Choroid plexus epithelial cell (primary cell): Measurements from ENCODE around the gene SUMF1.

Source experiments
- DNase-seq: peaks from one replicate; pipeline ENCODE4 v3.0.0-alpha.2; 2010; ENCODE audit warnings: low read depth
- H3K4me3 ChIP-seq: 2 replicates; pipeline ENCODE4 v1.5.1; 2011; ENCODE audit warnings: low read depth, mild to moderate bottlenecking, control low read depth, low read length, moderate library complexity
- TF ChIP-seq, protein P1 (sequence below): conservative IDR thresholded peaks from 2 replicates; pipeline ENCODE4 v1.5.1; 2011; ENCODE audit warnings: low read depth, mild to moderate bottlenecking, control low read depth, inconsistent platforms, low read length, moderate library complexity

Gene SUMF1

DNA sequence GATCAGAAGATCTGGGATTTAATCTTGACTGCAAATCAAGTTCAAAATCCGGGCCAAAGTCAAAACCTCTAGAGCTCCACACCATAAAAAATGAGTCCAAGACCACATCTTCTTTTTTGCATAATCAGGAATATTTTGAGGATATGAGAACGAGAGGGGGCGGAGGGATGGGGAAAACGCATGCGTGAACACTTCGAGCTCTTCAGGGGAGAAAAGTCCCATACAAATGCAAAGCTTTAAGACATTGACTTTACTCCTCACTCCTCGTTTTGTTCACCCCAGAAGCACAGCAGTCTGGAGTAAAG is 68.2 kb downstream of the SUMF1 start:
- DNase-seq: no peak
- no peak overlapping the region for H3K4me3 ChIP-seq
- TF ChIP-seq, protein P1, sequence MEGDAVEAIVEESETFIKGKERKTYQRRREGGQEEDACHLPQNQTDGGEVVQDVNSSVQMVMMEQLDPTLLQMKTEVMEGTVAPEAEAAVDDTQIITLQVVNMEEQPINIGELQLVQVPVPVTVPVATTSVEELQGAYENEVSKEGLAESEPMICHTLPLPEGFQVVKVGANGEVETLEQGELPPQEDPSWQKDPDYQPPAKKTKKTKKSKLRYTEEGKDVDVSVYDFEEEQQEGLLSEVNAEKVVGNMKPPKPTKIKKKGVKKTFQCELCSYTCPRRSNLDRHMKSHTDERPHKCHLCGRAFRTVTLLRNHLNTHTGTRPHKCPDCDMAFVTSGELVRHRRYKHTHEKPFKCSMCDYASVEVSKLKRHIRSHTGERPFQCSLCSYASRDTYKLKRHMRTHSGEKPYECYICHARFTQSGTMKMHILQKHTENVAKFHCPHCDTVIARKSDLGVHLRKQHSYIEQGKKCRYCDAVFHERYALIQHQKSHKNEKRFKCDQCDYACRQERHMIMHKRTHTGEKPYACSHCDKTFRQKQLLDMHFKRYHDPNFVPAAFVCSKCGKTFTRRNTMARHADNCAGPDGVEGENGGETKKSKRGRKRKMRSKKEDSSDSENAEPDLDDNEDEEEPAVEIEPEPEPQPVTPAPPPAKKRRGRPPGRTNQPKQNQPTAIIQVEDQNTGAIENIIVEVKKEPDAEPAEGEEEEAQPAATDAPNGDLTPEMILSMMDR: no peak

DNA sequence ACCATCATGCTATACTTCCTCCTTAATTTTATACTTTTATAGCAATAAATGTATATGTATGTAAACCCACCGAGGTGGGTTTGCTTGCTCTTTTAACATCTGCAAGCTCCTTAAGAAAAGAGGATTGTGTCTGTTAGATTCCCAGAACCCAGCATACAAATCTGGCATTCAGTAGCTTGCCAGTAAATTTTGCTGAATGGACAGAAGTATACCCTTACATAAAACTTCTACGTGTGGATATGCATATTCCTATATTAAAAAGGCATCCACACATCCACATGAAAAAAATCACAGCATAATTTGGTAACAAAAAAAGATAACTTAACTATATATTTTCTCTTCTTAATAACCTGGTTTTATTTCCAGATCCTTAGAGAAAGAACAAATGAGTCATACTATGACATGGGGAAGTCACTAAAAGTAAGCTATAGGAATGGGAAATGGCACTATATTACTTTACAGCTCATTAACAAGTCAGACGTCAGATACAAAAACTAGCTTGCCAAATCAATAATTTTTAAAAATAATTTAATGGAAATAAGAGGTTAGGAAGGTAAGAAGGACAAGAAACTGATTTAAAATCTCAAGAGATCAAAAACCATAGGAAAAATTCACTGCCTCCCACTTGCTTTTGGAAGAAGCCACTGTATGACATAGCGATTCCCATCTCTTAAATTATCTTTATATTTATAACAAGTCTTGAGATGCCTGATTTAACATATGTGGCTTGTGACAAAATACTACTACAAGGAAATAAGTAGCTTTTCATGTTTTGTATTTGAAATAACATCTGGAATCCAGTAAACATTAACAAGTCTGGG is 68.7 kb downstream of the SUMF1 start:
- no peak overlapping the region for H3K4me3 ChIP-seq
- no peak for DNase-seq
- TF ChIP-seq, protein P1: no peak

DNA sequence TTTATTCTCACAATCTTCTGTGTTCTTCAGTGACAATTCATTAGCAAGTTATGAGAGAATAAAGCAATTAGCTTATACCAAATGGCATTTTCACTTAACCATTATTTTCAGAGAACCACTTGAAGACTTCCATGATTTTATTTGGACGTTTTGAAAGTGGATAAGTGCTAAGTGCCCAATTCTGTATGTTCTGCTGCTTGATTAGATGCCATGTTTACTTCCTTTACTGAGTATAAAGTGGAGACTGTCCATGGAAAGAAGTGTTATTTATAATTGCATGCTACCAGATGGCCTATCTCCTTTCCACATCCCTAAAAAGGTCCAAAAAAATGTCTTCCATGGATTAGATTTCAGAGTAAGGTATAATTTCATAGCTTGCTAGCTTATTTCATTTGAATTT is 69.6 kb downstream of the SUMF1 start:
- no peak overlapping the region for H3K4me3 ChIP-seq
- TF ChIP-seq, protein P1: no peak
- DNase-seq: no peak

DNA sequence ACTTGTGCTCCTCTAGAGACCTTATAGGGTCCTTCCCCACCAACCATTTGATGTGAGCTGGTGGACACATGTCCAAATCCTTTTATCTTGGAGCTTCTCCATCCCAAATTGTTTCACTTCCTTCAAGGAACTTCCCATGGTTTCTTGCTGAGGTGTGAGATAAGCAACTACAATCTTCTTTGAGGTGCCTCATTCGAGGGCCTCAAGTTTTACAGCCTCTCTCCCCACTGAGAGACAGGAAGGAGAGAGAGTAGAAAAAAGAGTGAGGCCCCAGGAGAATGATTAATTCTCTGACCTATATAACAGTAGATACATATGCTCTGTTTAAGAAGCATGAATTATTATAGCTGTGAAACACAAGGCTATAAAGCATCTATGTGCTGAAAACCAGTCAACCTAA is 70.5 kb downstream of the SUMF1 start:
- no peak overlapping the region for H3K4me3 ChIP-seq
- TF ChIP-seq, protein P1: no peak
- no peak for DNase-seq

DNA sequence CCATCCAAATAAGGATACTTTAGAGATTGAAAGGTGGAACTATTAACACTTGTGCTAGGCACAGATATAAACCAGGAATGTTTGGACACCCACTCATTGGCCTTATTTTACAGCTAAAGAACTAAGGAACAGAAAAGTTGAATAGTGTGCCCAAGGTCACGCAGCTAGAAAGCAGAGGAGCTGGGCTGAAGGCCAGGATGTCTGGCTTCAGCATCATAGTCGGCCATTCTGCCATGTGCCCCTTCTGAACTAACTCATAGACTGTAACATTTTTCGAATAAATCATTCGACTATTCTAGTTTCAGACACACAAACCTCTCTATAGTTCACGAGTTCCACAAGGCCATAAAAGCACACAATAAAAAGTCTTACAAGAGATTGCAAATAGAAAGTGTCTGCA is 71.1 kb downstream of the SUMF1 start:
- H3K4me3 ChIP-seq: no peak overlapping the region
- DNase-seq: no peak
- TF ChIP-seq, protein P1: no peak

DNA sequence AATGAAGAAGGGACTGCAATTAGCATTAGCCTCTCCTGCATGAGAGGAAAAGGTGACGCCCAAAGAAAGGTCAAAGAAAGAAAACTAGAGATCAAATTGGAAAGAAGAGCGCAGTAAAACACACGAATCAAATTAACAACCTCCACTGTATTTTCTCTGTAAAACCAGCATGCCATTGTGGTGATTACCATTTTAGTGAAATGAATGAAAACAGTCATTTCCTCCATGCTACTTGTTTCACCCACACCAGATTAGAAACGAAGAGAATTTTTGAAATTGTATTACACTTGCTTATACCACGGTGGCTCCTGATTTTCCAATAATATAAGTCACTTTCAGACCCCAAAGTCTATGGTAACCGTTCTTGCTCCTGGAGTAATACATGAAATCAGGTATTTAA is 71.6 kb downstream of the SUMF1 start:
- DNase-seq: no peak
- H3K4me3 ChIP-seq: no peak overlapping the region
- TF ChIP-seq, protein P1: no peak

DNA sequence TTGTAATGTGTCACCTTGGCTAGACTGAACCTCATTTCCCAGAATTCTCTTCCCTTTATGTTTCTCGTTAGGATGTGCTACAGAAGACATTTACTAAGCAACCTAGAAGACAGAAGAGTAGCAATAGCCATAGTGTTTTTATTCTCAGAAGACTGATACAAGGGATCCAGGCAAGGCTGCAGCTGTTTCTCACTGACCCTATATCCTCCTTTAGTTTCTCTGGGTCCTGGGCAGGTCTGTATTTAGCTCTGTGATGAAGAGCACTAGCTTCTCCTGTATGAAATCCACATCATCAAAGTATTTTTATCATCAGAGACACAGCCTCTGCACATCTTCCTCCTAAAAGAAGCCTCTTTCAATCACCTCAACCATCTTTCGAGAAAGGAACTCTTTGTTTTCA is 72.5 kb downstream of the SUMF1 start:
- TF ChIP-seq, protein P1: no peak
- no peak overlapping the region for H3K4me3 ChIP-seq
- DNase-seq: no peak
